Stimulated activated CD4-positive, alpha-beta T cell treated with anti-CD3 and anti-CD28 coated beads, TNF-alpha, amount 100 ng/mL, for 48 hours (primary cell): ENCODE measurements around the gene GSN.

Experiments used
- DNase-seq, 3 donors: peaks; one replicate each; pipeline ENCODE4 v3.0.0-alpha.2; 2020; ENCODE audit warnings: low read depth in 3 of 3

The GSN gene

GRCh38 chr9:121322737-121323448 lies 54.9 kb downstream of the GSN start:
- DNase-seq: no peak

GRCh38 chr9:121323449-121324151 lies 55.6 kb downstream of the GSN start:
- no peak for DNase-seq

- no peak for DNase-seq
Measured at GRCh38 chr9:121324316-121324715, 56.4 kb downstream of the GSN start.

GRCh38 chr9:121324755-121325154 lies 56.8 kb downstream of the GSN start:
- no peak for DNase-seq

DNA sequence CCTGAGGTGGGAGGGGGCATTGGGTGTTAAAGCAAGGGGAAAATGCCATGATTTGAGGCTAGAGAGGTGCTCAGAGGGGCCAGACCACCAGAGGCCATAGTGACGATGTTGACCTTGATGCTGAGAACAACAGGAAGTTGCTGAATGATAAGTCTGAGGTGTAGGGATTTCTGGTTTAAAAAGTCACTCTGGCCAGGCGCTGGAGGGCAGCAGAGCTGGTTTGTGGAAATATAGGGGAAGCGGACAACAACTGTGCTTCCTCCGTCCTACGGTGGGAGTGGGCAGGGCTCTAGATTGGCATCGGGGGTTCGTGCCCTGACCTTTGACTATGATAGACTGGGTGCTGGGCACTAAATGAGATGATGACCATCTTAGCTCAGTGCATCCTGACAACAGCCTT lies 57.4 kb downstream of the GSN start:
- no peak for DNase-seq

GRCh38 chr9:121326130-121326838 lies 58.3 kb downstream of the GSN start:
- no peak for DNase-seq

DNA sequence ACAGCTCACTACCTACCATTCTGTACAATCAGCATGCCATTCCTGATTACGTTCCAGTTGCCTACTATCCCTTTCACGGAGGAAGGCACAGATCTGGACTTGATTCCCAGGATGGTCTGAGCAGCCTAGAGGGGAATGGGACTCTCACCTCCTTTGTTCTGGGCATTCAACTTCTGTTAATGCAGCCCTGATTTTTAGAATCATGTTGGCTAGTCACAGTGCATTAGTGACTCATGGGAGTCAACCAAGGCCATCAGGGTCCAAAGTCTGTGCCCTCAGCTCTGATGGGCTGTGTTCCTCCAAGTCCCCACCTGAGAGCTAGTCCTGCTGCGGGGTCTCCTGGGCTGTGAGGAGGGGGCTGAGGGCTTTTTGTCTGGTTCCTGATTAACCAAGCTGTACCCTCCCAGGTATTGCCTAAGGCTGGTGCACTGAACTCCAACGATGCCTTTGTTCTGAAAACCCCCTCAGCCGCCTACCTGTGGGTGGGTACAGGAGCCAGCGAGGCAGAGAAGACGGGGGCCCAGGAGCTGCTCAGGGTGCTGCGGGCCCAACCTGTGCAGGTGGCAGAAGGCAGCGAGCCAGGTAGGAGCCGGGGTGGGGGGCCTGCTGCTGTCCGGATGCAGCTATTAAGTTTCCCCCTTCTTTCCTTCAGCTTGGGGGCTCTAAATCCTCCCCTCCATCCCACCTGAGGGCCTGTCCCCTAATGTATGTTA lies 59.1 kb downstream of the GSN start:
- DNase-seq: no peak

GRCh38 chr9:121328476-121328875 lies 60.5 kb downstream of the GSN start:
- DNase-seq: no peak

DNA sequence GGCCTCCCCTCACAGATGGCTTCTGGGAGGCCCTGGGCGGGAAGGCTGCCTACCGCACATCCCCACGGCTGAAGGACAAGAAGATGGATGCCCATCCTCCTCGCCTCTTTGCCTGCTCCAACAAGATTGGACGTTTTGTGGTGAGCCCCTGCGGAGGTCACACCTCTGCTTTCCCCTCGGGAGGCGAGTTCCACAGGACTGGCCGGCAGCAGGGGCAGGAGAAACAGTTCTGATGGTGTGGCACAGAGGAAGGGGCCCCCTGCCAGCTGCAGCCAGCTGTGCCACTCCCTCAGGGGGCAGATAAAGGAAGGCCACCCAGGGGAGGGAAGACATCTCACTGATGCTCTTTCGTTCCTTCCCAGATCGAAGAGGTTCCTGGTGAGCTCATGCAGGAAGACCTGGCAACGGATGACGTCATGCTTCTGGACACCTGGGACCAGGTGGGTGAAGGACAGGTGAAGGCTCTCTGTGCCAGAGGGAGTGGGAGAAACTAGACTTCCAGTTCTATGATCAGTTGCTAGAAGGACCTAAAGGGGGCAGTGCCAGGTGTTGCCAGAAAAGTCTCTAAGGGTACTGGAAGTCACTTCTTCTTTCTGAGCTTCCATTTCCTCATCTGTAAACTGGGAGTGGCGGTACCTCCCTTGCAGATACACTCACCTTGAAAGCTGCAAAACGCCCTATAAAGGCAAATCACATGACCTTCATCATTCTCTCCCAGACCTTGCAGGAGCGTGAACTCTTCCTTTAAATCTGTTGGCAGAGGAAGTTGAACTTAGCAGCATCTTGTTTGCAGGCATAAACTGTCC lies 61.1 kb downstream of the GSN start:
- no peak for DNase-seq

- no peak for DNase-seq
Measured at GRCh38 chr9:121331549-121331948, 63.6 kb downstream of the GSN start.

- no peak for DNase-seq
Measured at GRCh38 chr9:121331992-121332685, 64.2 kb downstream of the GSN start.

GRCh38 chr9:121333950-121334773 lies 66.2 kb downstream of the GSN start:
- no peak for DNase-seq

GRCh38 chr9:121336665-121337064 lies 68.7 kb downstream of the GSN start:
- no peak for DNase-seq

- DNase-seq: no peak
Measured at GRCh38 chr9:121339437-121339836, 71.5 kb downstream of the GSN start.

GRCh38 chr9:121340676-121341392 lies 72.9 kb downstream of the GSN start:
- no peak for DNase-seq

DNA sequence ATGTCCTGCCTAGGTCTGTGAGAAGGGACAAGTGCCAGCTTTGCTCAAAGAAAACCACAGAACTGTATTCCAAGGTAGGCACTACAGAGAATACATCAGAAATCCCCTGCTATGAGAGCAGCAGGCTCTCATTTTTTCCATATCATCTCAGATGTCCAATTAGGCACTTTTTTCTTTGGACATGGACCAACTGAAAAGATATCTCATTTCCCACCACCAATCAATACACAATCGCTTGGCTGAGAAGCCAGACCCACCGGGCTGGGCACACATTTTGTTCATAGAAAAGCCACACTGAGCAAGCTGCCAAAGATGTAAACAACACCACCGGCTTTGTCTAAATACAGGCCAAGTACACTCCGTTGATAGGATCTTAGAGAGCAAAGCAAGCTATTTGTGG lies 76.2 kb downstream of the GSN start:
- no peak for DNase-seq

DNA sequence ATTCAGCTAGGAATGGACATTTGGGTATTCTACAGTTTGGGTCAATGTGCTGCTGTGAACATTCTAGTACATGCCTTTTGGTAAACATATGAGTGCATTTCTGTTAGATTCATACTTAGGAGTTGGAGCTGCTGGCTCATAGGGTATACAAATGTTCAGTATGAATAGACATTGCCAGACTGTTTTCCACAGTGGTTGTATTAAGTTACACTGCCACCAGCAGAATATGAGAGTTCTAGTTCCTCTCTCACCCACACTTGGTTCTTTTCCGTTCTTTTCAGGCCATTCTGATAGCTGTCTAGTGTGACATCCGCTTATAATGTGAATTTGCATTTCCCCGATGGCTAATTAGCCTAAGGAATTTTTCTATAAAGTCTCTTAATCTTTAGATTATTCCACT lies 77.1 kb downstream of the GSN start:
- DNase-seq: no peak

DNA sequence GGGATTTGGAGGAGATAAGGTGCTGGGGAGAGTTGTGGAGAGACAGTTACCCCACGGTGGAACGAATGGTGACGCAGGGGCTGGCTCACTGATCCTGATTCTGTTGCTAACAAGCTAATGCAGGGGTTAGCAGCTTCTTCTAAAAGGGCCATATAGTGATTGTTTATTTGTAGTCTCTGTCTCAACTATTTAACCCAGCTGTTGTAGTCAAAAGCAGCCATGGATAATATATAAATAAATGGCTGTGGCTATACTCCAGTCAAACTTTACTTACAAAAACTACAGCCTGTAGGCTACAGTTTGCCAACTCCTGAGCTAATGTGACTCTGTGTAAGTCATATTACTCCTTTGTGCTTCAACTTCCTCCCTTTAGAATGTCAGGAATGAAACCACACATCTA lies 80.3 kb downstream of the GSN start:
- no peak for DNase-seq

DNA sequence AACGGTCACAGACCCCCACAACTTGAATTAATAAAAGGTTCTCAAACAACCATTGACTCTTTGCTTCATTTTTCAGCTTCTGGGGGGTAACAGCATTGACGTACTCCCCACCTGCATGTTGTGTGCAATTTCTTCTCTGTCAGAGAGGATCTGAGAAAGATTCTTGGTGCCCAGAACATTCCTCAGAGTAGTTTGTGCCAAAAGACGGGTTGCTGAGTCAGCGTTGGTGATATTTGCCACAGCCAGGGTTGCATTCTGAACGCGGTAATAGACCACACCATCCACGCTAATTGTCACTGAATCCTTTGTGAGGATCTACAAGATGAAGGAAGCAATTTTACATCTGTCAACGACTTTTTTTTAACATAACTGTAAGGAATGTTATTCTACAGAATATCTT lies 81.0 kb downstream of the GSN start:
- DNase-seq: no peak
